NCI-H2227 (cell line): ENCODE measurements around the gene PFDN4.
"Not testable (repeated sequence)": the region's sequence is repeated elsewhere in the genome, so short reads cannot be mapped to it uniquely, and the experiment has no call there.

Source experiments
- DNase-seq: peaks from one replicate; lab custom pipeline; 2025; ENCODE audit not compliant: unreplicated experiment; lab: John Stamatoyannopoulos, UW

The PFDN4 gene

DNA sequence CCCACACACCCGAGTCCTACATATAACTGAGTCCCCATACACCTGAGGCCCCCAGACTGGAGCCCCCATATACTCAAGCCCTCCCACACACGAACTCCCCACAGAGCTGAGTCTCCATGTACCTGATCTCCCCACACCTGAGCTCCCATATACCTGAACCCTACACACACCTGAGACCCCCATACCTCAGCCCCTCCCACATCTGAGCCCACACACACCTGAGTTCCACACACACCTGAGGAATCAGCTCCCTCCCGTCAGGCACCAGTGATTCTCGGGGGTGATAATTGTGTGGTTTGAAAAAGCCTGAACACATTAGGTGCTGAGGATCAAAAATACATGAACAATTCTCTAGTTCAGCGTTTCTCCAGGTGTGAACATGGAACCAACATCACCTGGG lies 15.4 kb downstream of the PFDN4 start:
- DNase-seq = no peak

DNA sequence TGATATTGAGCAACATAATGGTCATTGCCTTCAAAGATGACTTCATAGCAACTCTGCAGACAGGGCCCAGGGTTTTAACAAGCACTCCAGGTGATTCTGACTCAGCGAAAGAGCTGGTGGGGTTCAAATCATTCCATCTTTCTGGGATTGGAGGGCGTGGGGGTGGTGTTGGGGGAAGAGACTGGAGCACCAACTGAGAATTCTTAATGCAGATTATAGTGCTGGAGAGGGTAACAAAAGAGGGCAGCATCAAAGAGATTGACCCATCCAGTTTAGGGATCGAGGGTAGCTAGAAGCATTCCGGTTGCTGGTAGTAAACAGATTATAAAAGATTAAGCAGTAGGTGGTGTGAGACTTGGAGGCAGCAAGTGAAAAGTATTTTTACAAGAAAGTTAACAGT lies 15.9 kb downstream of the PFDN4 start:
- no peak for DNase-seq

DNA sequence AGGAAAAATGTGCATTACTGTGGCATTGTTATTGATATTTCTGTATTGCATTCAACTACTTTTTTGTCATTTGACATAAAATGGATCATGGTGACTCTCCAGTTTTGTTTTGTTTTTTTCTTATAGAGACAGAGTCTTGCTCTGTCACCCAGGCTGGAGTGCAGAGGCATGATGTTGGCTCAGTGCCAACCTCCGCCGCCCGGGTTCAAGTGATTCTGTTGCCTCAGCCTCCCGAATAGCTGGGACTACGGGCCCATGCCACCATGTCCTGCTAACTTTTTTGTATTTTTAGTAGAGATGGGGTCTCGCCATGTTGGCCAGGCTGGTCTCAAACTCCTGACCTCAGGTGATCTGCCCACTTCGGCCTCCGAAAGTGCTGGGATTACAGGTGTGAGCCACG lies 16.8 kb downstream of the PFDN4 start:
- not testable (repeated sequence) for DNase-seq

DNA sequence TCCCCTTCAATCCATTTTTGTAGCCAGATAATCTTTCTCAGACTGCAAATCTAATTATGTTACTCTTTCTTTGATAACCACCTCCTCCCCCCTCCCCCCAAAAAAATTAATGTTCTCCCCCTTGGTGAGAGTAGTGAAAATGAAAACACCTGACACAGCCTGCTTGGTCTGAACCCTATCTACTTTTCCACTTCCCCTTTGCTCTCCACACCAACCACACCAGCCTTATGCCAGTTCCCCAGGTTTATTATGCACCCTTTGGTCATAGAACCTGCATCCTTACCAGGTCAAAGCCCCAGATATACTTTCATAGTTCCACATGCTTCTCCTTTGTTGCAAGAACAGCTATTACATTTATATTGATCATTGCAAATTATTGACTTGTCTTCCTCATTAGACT lies 19.4 kb downstream of the PFDN4 start:
- DNase-seq = no peak

DNA sequence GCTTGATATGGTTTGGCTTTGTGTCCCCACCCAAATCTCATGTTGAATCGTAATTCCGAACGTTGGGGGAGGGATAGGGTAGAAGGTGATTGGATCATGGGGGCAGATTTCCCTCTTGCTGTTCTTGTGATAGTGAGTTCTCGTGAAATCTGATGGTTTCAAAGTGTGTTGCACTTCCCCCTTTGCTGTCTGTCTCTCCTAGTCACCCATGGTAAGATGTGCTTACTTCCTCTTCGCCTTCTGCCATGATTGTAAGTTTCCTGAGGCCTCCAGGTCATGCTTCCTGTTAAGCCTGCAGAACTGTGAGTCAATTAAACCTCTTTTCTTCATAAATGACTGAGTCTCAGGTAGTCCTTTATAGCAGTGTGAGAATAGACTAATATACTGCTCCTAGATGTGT lies 19.9 kb downstream of the PFDN4 start:
- DNase-seq = no peak

GRCh38 chr20:54228841-54229240 lies 21.0 kb downstream of the PFDN4 start:
- DNase-seq = no peak

GRCh38 chr20:54229566-54230160 lies 21.8 kb downstream of the PFDN4 start:
- no peak for DNase-seq

- no peak for DNase-seq
These were observed 23.1 kb downstream of the PFDN4 start for GRCh38 chr20:54231036-54231435.

DNA sequence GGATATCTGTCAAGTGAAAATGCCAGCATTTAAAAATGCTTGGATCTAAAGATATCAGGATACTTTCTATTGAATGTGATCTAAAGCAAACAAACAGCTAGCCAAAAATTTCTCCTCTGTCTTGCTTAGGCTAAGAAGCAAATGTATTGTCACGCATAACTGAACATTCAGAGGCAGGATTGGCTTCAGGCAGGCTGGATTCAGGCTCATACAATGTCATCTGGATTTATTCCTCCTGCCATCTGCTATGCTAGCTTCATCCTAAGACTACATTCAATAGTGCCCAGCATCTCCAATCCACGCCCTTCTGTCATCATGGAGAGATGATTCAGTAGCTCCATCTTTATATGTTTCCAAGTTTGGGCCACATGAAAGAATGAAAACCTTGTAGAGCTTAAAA lies 27.1 kb downstream of the PFDN4 start:
- no peak for DNase-seq

GRCh38 chr20:54237116-54237943 lies 29.4 kb downstream of the PFDN4 start:
- no peak for DNase-seq

- DNase-seq = no peak
These were observed 36.2 kb downstream of the PFDN4 start for GRCh38 chr20:54244113-54244512.

- DNase-seq = not testable (repeated sequence)
These were observed 40.8 kb downstream of the PFDN4 start for GRCh38 chr20:54248705-54249104.

GRCh38 chr20:54250691-54251090 lies 42.8 kb downstream of the PFDN4 start:
- no peak for DNase-seq

DNA sequence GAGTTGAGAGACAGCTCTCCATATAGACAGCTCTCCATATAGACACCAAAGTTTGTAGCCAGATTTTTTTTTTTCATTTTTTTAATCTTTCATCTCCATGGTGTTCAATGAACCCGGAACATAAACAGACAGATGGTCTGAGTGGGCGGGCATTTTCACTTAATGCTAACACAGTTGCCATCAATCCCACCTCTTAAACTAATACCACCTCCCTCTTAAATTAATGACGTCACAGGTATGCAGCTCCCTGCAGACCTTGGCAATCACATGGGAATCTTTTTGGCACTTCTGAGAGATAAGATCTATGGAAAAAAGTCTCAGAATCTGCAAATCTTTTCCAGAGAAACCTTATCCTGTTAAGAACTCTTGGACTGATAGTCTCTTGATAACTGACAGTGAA lies 43.2 kb downstream of the PFDN4 start:
- DNase-seq = no peak

GRCh38 chr20:54254596-54254995 lies 46.7 kb downstream of the PFDN4 start:
- DNase-seq = no peak

GRCh38 chr20:54255157-54255556 lies 47.3 kb downstream of the PFDN4 start:
- DNase-seq = no peak

DNA sequence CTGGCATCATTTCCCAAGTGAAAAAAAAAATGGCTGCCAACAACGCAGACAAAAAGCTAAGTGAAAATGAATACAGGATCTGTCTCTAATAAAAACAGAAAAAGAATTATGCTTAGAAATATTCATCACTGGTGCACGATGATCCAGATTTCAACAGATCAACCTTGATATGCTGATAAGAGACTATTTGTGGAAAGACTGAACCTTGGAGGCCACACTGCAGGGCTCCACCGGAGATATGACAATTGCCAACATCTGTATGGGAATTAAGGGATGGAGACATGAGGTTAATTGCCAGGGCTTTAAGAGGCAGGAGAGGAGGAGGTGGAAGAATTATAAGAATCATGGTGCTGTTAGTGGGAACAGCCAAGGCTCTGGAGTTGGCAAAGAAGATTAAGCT lies 48.3 kb downstream of the PFDN4 start:
- DNase-seq = no peak

DNA sequence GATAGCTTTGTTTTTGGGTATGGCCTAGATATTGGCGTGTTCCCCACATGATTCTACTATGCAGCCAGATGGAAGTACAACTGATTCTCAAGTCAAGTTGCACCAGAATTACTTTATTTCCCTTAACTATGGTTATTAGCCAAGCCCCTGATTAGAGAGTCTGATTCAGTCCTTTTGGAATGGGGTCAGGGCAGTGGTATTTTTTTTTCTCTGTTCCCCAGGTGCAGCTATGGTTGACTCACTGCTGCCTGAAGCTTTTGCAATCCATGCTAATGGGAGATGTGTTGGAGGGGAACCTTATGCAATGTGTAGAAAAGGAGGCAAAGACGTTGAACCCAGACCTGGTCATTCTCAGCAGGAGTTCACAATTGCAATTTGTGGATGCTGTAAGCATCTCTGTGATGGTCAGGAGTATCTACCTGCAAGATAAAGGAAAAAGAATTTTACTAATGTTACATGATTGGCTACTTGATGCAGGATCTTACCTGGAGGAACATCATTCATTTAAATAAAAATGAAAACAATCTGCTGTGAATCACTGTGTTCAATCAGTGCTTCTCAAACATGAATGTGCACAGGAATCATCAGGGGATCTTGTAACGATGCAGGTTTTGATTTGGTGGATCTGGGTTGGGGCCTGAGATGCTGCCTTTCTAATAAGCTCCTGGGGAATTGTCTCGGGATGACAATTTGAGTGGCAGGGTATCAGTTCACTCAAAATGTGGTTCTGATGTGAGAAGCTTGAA lies 49.4 kb downstream of the PFDN4 start:
- no peak for DNase-seq

DNA sequence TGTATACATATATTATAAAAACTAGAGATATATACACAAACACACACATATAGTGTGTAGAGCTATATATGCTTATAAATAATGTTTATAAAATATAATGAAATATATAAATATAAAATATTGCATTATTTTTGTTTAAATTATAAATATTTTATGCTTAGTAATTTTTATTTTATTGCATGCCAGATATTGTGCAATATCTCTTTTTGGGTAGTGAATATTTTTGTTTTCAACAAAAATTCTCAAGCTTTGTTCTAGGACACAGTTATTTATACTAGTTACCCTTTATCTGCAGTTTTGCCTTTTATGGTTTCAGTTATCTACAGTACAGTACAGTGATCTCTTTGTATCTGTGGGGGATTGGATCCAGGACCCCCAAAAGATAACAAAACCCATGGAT lies 52.2 kb downstream of the PFDN4 start:
- no peak for DNase-seq

GRCh38 chr20:54262671-54263070 lies 54.8 kb downstream of the PFDN4 start:
- no peak for DNase-seq

GRCh38 chr20:54263116-54263690 lies 55.3 kb downstream of the PFDN4 start:
- DNase-seq = no peak

DNA sequence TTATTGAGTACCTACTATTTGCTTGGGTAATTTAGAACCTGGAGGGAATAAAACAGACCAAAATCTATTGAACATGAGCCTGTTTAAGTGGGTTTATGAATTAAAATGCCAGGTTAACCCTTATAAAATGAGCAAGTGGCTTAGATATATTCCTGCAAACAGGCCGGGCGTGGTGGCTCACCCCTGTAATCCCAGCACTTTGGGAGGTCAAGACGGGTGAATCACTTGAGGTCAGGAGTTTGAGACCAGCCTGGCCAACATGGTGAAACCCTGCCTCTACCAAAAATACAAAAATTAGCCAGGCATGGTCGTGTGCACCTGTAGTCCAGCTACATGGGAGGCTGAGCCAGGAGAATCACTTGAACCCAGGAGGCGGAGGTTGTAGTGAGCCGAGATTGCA lies 57.9 kb downstream of the PFDN4 start:
- DNase-seq = not testable (repeated sequence)
